ENCODE results near the gene TRIM8.

Gene TRIM8

GRCh38 chr10:102634686-102635085, 9.6 kb upstream of the TRIM8 start:
- no peak for DNase-seq

GRCh38 chr10:102635377-102635776, 8.9 kb upstream of the TRIM8 start:
- no peak for DNase-seq

GRCh38 chr10:102639537-102639936, 4.7 kb upstream of the TRIM8 start:
- DNase-seq = peak; percentile 78

GRCh38 chr10:102641402-102641801, 2.9 kb upstream of the TRIM8 start:
- no peak for DNase-seq

- DNase-seq = peak; percentile 99
Observed at GRCh38 chr10:102641880-102642735, 2.2 kb upstream of the TRIM8 start.

GRCh38 chr10:102642736-102643335, 1.4 kb upstream of the TRIM8 start:
- DNase-seq = peak; percentile 69

GRCh38 chr10:102643336-102644065, 778 bp upstream of the TRIM8 start:
- DNase-seq = peak; percentile 89

GRCh38 chr10:102644646-102645387, 538 bp downstream of the TRIM8 start:
- DNase-seq = peak; percentile 90

- no peak for DNase-seq
Observed at GRCh38 chr10:102645388-102645740, 1.1 kb downstream of the TRIM8 start.

- peak; percentile 87 for DNase-seq
Observed at GRCh38 chr10:102645741-102646609, 1.7 kb downstream of the TRIM8 start.

- peak; percentile 45 for DNase-seq
Observed at GRCh38 chr10:102646610-102647442, 2.5 kb downstream of the TRIM8 start.

GRCh38 chr10:102647443-102648268, 3.4 kb downstream of the TRIM8 start:
- peak; percentile 37 for DNase-seq

- no peak for DNase-seq
Observed at GRCh38 chr10:102648269-102648888, 4.1 kb downstream of the TRIM8 start.

GRCh38 chr10:102648889-102649796, 4.9 kb downstream of the TRIM8 start:
- no peak for DNase-seq

GRCh38 chr10:102649797-102650654, 5.7 kb downstream of the TRIM8 start:
- DNase-seq = no peak

- no peak for DNase-seq
Observed at GRCh38 chr10:102650655-102651454, 6.6 kb downstream of the TRIM8 start.
